ENCODE data around the gene HPCAL4.

DNA sequence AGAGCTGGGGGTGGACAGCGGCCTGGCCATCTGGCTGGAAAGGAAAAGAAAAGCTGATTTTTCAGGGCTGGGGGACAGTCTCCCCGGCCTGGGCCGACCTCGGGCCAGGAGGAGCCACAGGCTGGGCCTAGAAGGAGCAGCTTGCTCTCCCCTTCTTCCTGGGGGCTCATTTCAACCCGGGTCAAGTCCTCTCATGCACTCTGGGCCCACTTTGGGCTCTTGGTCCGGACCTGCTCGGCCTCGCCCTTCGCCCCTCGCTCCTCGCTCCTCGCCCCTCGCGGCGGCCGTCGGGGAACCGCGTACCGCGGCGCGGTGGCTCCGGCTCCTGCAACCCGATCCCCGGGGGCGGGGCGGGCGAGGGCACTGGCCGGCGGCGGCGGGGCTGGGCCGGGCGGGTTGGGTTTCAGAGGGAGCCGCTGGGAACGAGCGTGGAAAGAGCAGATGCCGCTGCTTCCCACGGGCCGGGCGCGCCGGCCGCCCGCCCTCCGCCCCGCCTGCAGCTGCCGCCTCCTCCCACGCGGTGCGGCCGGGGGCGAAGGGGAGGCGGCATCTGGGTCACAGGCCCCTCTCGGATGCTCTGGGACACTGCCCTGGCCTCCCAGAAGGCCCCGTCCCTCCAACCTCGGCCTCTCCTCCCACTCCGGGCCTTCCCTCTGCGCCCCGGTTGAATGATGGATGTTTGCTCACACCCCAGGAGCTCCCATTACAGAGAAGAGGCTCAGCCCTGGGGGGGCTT, 58.4 kb downstream of the HPCAL4 start:
- TF ChIP-seq, protein P1, sequence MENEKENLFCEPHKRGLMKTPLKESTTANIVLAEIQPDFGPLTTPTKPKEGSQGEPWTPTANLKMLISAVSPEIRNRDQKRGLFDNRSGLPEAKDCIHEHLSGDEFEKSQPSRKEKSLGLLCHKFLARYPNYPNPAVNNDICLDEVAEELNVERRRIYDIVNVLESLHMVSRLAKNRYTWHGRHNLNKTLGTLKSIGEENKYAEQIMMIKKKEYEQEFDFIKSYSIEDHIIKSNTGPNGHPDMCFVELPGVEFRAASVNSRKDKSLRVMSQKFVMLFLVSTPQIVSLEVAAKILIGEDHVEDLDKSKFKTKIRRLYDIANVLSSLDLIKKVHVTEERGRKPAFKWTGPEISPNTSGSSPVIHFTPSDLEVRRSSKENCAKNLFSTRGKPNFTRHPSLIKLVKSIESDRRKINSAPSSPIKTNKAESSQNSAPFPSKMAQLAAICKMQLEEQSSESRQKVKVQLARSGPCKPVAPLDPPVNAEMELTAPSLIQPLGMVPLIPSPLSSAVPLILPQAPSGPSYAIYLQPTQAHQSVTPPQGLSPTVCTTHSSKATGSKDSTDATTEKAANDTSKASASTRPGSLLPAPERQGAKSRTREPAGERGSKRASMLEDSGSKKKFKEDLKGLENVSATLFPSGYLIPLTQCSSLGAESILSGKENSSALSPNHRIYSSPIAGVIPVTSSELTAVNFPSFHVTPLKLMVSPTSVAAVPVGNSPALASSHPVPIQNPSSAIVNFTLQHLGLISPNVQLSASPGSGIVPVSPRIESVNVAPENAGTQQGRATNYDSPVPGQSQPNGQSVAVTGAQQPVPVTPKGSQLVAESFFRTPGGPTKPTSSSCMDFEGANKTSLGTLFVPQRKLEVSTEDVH (IDR thresholded peaks at IDR 0.05; ENCODE audit: low read depth, partially characterized antibody): no peak
- TF ChIP-seq SRF (IDR thresholded peaks at IDR 0.05; ENCODE audit: low read depth in 2 of 2, low read length in 2 of 2): no peak
- TF ChIP-seq EZH2 (IDR thresholded peaks at IDR 0.05; ENCODE audit: borderline replicate concordance, control insufficient read depth, low read depth, low read length): no peak
- TF ChIP-seq TAF1 (IDR thresholded peaks at IDR 0.05; ENCODE audit: borderline replicate concordance, low read depth, low read length): no peak
- TF ChIP-seq, protein P2, sequence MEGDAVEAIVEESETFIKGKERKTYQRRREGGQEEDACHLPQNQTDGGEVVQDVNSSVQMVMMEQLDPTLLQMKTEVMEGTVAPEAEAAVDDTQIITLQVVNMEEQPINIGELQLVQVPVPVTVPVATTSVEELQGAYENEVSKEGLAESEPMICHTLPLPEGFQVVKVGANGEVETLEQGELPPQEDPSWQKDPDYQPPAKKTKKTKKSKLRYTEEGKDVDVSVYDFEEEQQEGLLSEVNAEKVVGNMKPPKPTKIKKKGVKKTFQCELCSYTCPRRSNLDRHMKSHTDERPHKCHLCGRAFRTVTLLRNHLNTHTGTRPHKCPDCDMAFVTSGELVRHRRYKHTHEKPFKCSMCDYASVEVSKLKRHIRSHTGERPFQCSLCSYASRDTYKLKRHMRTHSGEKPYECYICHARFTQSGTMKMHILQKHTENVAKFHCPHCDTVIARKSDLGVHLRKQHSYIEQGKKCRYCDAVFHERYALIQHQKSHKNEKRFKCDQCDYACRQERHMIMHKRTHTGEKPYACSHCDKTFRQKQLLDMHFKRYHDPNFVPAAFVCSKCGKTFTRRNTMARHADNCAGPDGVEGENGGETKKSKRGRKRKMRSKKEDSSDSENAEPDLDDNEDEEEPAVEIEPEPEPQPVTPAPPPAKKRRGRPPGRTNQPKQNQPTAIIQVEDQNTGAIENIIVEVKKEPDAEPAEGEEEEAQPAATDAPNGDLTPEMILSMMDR (IDR thresholded peaks at IDR 0.05 in 2 of 3, conservative IDR thresholded peaks at IDR 0.05 in 1 of 3; ENCODE audit: control insufficient read depth in 2 of 3, extremely low read depth in 1 of 3, insufficient read depth in 1 of 3, low read depth in 3 of 3, low read length in 3 of 3): no peak
- TF ChIP-seq NFYB (IDR thresholded peaks at IDR 0.05; ENCODE audit: insufficient read depth, low read depth, low read length): no peak
- TF ChIP-seq EP300 (IDR thresholded peaks at IDR 0.05; ENCODE audit: borderline replicate concordance in 1 of 2, control insufficient read depth in 1 of 2, low read depth in 2 of 2, low read length in 2 of 2): no peak
- TF ChIP-seq TBL1XR1 (IDR thresholded peaks at IDR 0.05; ENCODE audit: low read depth, low read length): no peak
- no peak for TF ChIP-seq POLR2AphosphoS5 (IDR thresholded peaks at IDR 0.05; ENCODE audit: low read length)
- TF ChIP-seq, protein P3, sequence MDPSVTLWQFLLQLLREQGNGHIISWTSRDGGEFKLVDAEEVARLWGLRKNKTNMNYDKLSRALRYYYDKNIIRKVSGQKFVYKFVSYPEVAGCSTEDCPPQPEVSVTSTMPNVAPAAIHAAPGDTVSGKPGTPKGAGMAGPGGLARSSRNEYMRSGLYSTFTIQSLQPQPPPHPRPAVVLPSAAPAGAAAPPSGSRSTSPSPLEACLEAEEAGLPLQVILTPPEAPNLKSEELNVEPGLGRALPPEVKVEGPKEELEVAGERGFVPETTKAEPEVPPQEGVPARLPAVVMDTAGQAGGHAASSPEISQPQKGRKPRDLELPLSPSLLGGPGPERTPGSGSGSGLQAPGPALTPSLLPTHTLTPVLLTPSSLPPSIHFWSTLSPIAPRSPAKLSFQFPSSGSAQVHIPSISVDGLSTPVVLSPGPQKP (IDR thresholded peaks at IDR 0.05; ENCODE audit: low read depth, low read length): no peak

All from GM12878 (cell line).